ENCODE measurements around the gene ZBTB7C. TPM values are rescaled to one million over a fixed set of nuclear protein-coding genes. Genes with fewer than 3 reads are reported as not detected.

The ZBTB7C gene
- total and polyA plus RNA-seq, 4 donors, result 0.19 to 1.1 (median 0.45) TPM

DNA sequence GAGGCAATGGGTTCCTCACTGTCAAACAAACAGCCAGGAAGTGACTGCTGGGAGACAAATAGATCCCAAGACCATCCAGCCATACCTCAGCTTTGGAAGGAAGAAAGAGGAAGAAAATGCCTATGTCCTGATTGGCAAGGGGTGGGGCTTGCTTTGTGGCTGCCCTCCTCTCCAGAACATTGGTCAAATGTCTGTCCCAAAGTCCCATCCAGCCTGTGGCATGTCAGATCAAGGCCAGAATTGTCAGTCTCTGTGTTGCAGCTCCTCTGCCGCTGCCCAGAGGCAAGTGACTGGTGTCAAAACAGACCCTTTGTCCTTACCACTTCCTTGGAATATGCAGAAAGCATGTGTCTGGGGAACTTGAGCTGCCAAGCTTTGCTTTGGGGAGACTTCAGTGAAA lies 415.8 kb downstream of the ZBTB7C start (continued):
- TF ChIP-seq HNF4A (conservative IDR thresholded peaks at IDR 0.05) (no peak), HNF4G (IDR thresholded peaks at IDR 0.05) (no peak)

DNA sequence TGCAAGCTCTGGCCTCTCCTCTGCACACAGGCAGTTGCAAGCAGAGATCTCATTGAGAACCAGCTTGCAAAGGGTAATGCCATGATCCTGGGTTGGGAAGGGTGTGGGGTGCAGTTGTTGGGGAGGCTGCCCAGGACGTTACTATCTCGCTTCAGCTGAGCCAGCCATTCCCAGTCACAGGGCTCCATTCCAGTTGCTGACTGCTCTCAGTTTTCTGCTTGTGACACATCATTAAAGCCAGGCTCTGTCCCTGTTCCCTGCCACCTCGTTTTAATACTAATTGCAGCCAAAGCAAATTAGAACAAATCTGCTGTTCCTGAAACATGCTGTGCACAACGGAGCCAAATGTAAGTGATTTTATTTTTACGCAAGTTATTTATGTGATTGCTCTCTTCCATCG lies 416.2 kb downstream of the ZBTB7C start:
- Histone ChIP-seq H3K9ac (ENCODE audit: low read depth in 1 of 2, low read length in 2 of 2) (no peak overlapping the region), H3K9me3 (ENCODE audit: control insufficient read depth in 4 of 4, low read length in 3 of 4) (peaks cover 0 to 5% (median 3%) of the 10 kb centered on the region in 4 donors), H3K27ac (ENCODE audit: low read depth in 1 of 2, low read length in 2 of 2) (no peak overlapping the region), H3K4me3 (ENCODE audit: low read depth in 1 of 3, low read length in 3 of 3) (no peak overlapping the region), H3K27me3 (ENCODE audit: control insufficient read depth in 4 of 4, insufficient read depth in 4 of 4, low read length in 3 of 4) (no peaks in the 10 kb centered on the region), H3K4me1 (ENCODE audit: control insufficient read depth in 4 of 4, insufficient read depth in 4 of 4, low read length in 3 of 4) (no peaks in the 10 kb centered on the region), H3K36me3 (ENCODE audit: control insufficient read depth in 4 of 4, insufficient read depth in 3 of 4, low read depth in 1 of 4, low read length in 3 of 4) (no peaks in the 10 kb centered on the region)
- 81% methylated on average over 6 of the region's 6 CpGs for WGBS
- TF ChIP-seq, protein P1, sequence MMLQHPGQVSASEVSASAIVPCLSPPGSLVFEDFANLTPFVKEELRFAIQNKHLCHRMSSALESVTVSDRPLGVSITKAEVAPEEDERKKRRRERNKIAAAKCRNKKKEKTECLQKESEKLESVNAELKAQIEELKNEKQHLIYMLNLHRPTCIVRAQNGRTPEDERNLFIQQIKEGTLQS (IDR thresholded peaks at IDR 0.05), result no peak
- TF ChIP-seq EGR1 (IDR thresholded peaks at IDR 0.05; ENCODE audit: low read depth in 2 of 2) (no peak), JUND (IDR thresholded peaks at IDR 0.05) (no peak), RXRA (IDR thresholded peaks at IDR 0.05) (no peak), FOXA1 (IDR thresholded peaks at IDR 0.05) (no peak), YY1 (IDR thresholded peaks at IDR 0.05) (no peak), NR2F2 (IDR thresholded peaks at IDR 0.05) (no peak), FOXA2 (IDR thresholded peaks at IDR 0.05) (no peak), GABPA (IDR thresholded peaks at IDR 0.05 in 1 of 2, conservative IDR thresholded peaks at IDR 0.05 in 1 of 2) (no peak), HNF4A (conservative IDR thresholded peaks at IDR 0.05) (no peak), HNF4G (IDR thresholded peaks at IDR 0.05) (no peak)
- TF ChIP-seq, protein P2, sequence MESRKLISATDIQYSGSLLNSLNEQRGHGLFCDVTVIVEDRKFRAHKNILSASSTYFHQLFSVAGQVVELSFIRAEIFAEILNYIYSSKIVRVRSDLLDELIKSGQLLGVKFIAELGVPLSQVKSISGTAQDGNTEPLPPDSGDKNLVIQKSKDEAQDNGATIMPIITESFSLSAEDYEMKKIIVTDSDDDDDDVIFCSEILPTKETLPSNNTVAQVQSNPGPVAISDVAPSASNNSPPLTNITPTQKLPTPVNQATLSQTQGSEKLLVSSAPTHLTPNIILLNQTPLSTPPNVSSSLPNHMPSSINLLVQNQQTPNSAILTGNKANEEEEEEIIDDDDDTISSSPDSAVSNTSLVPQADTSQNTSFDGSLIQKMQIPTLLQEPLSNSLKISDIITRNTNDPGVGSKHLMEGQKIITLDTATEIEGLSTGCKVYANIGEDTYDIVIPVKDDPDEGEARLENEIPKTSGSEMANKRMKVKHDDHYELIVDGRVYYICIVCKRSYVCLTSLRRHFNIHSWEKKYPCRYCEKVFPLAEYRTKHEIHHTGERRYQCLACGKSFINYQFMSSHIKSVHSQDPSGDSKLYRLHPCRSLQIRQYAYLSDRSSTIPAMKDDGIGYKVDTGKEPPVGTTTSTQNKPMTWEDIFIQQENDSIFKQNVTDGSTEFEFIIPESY (IDR thresholded peaks at IDR 0.05), result no peak
- TF ChIP-seq, protein P3, sequence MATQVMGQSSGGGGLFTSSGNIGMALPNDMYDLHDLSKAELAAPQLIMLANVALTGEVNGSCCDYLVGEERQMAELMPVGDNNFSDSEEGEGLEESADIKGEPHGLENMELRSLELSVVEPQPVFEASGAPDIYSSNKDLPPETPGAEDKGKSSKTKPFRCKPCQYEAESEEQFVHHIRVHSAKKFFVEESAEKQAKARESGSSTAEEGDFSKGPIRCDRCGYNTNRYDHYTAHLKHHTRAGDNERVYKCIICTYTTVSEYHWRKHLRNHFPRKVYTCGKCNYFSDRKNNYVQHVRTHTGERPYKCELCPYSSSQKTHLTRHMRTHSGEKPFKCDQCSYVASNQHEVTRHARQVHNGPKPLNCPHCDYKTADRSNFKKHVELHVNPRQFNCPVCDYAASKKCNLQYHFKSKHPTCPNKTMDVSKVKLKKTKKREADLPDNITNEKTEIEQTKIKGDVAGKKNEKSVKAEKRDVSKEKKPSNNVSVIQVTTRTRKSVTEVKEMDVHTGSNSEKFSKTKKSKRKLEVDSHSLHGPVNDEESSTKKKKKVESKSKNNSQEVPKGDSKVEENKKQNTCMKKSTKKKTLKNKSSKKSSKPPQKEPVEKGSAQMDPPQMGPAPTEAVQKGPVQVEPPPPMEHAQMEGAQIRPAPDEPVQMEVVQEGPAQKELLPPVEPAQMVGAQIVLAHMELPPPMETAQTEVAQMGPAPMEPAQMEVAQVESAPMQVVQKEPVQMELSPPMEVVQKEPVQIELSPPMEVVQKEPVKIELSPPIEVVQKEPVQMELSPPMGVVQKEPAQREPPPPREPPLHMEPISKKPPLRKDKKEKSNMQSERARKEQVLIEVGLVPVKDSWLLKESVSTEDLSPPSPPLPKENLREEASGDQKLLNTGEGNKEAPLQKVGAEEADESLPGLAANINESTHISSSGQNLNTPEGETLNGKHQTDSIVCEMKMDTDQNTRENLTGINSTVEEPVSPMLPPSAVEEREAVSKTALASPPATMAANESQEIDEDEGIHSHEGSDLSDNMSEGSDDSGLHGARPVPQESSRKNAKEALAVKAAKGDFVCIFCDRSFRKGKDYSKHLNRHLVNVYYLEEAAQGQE (IDR thresholded peaks at IDR 0.05), result no peak
- TF ChIP-seq, protein P4, sequence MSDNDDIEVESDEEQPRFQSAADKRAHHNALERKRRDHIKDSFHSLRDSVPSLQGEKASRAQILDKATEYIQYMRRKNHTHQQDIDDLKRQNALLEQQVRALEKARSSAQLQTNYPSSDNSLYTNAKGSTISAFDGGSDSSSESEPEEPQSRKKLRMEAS (IDR thresholded peaks at IDR 0.05), result no peak
- no peak for DNase-seq (ENCODE audit: low spot score)

DNA sequence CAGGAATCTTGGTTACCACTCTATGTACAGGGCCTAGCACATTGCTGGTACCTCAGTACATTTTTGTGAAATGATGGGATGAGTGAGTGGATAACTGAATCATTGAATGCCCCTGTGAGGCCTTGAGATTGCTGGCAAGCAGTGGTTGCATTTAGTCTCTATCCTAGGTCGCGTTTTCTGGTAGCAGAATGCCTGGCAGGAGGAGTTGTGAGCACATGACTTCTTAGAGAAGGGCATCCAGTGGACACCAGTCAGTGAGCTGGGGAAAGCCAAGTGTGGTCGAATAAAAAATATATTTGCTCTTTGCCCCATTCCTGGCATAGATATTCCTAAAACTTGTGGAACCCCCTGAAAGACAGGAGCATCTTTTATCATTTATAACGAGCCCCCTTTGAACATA lies 416.9 kb downstream of the ZBTB7C start:
- Histone ChIP-seq H3K27ac (ENCODE audit: low read depth in 1 of 2, low read length in 2 of 2) (no peak overlapping the region), H3K4me1 (ENCODE audit: control insufficient read depth in 4 of 4, insufficient read depth in 4 of 4, low read length in 3 of 4) (no peaks in the 10 kb centered on the region), H3K9ac (ENCODE audit: low read depth in 1 of 2, low read length in 2 of 2) (no peak overlapping the region), H3K36me3 (ENCODE audit: control insufficient read depth in 4 of 4, insufficient read depth in 3 of 4, low read depth in 1 of 4, low read length in 3 of 4) (no peaks in the 10 kb centered on the region), H3K9me3 (ENCODE audit: control insufficient read depth in 4 of 4, low read length in 3 of 4) (peaks cover 0 to 2% (median under 1%) of the 10 kb centered on the region in 4 donors), H3K27me3 (ENCODE audit: control insufficient read depth in 4 of 4, insufficient read depth in 4 of 4, low read length in 3 of 4) (no peaks in the 10 kb centered on the region), H3K4me3 (ENCODE audit: low read depth in 1 of 3, low read length in 3 of 3) (no peak overlapping the region)
- no peak for DNase-seq (ENCODE audit: low spot score)
- WGBS, result 89% methylated on average over 4 of the region's 4 CpGs
- no peak for TF ChIP-seq HNF4G (IDR thresholded peaks at IDR 0.05)
- no peak for TF ChIP-seq RAD21 (IDR thresholded peaks at IDR 0.05)
- no peak for TF ChIP-seq NR2F2 (IDR thresholded peaks at IDR 0.05)
- TF ChIP-seq, protein P3 (IDR thresholded peaks at IDR 0.05), result no peak
- TF ChIP-seq GABPA (IDR thresholded peaks at IDR 0.05 in 1 of 2, conservative IDR thresholded peaks at IDR 0.05 in 1 of 2), result no peak
- TF ChIP-seq, protein P5, sequence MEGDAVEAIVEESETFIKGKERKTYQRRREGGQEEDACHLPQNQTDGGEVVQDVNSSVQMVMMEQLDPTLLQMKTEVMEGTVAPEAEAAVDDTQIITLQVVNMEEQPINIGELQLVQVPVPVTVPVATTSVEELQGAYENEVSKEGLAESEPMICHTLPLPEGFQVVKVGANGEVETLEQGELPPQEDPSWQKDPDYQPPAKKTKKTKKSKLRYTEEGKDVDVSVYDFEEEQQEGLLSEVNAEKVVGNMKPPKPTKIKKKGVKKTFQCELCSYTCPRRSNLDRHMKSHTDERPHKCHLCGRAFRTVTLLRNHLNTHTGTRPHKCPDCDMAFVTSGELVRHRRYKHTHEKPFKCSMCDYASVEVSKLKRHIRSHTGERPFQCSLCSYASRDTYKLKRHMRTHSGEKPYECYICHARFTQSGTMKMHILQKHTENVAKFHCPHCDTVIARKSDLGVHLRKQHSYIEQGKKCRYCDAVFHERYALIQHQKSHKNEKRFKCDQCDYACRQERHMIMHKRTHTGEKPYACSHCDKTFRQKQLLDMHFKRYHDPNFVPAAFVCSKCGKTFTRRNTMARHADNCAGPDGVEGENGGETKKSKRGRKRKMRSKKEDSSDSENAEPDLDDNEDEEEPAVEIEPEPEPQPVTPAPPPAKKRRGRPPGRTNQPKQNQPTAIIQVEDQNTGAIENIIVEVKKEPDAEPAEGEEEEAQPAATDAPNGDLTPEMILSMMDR (IDR thresholded peaks at IDR 0.05; ENCODE audit: low read depth, low read length, missing input control), result no peak
- no peak for TF ChIP-seq FOXA2 (IDR thresholded peaks at IDR 0.05)
- TF ChIP-seq HNF4A (conservative IDR thresholded peaks at IDR 0.05), result no peak
- TF ChIP-seq JUND (IDR thresholded peaks at IDR 0.05), result no peak
- no peak for TF ChIP-seq YY1 (IDR thresholded peaks at IDR 0.05)
- TF ChIP-seq, protein P2 (IDR thresholded peaks at IDR 0.05), result no peak

All from liver (tissue), 9 donors.